Astrocyte (in vitro differentiated cells and primary cell): ENCODE measurements around the gene AP5Z1. TPM values are rescaled to one million over a fixed set of nuclear protein-coding genes. Genes with fewer than 3 reads are reported as not detected.

Experiments
- DNase-seq: peaks from one replicate; pipeline ENCODE4 v3.0.0-alpha.2; 2010; ENCODE audit warnings: low read depth
- FAIRE-seq: peaks from 2 replicates; lab custom pipeline; 2011; peaks lifted over from hg19 to GRCh38; lab: Jason Lieb, UNC
- H2AFZ ChIP-seq: 2 replicates; pipeline ENCODE4 v1.6.0; 2012; ENCODE audit warnings: low read depth, low read length, inconsistent platforms
- H3K27ac ChIP-seq: 2 replicates; pipeline ENCODE4 v1.5.1; 2011; ENCODE audit warnings: low read depth, low read length, inconsistent platforms
- H3K27me3 ChIP-seq: 2 replicates; pipeline ENCODE4 v1.6.0; 2011; ENCODE audit warnings: low read length, inconsistent platforms; ENCODE audit not compliant: insufficient read depth
- H3K36me3 ChIP-seq: 2 replicates; pipeline ENCODE4 v1.5.1; 2011; ENCODE audit warnings: low read length, inconsistent platforms; ENCODE audit not compliant: insufficient read depth
- H3K4me1 ChIP-seq: 2 replicates; pipeline ENCODE4 v1.5.1; 2011; ENCODE audit warnings: low read length, inconsistent platforms; ENCODE audit not compliant: insufficient read depth
- H3K4me2 ChIP-seq: 2 replicates; pipeline ENCODE4 v1.6.0; 2012; ENCODE audit warnings: low read length, inconsistent platforms
- H3K4me3 ChIP-seq: 2 replicates; pipeline ENCODE4 v1.5.1; 2011; ENCODE audit warnings: low read depth, mild to moderate bottlenecking, low read length, inconsistent platforms; ENCODE audit not compliant: insufficient read depth
- H3K79me2 ChIP-seq: 2 replicates; pipeline ENCODE4 v1.6.0; 2012; ENCODE audit warnings: mild to moderate bottlenecking, low read length, inconsistent platforms; ENCODE audit not compliant: insufficient read depth
- H3K9ac ChIP-seq: 2 replicates; pipeline ENCODE4 v1.6.0; 2012; ENCODE audit warnings: mild to moderate bottlenecking, low read length, inconsistent platforms
- H3K9me3 ChIP-seq: 2 replicates; pipeline ENCODE4 v1.5.1; 2012; ENCODE audit warnings: low read depth, mild to moderate bottlenecking, low read length, inconsistent platforms; ENCODE audit not compliant: insufficient read depth
- H4K20me1 ChIP-seq: 2 replicates; pipeline ENCODE4 v1.6.0; 2012; ENCODE audit warnings: low read length, inconsistent platforms; ENCODE audit not compliant: insufficient read depth
- H3K27ac Mint-ChIP-seq: one replicate; pipeline ENCODE4 v1.8.0; 2021; ENCODE audit warnings: mild to moderate bottlenecking, mixed read lengths; ENCODE audit not compliant: unreplicated experiment
- H3K27me3 Mint-ChIP-seq: one replicate; pipeline ENCODE4 v1.8.0; 2021; ENCODE audit warnings: low read depth, mixed read lengths; ENCODE audit not compliant: unreplicated experiment
- H3K36me3 Mint-ChIP-seq: one replicate; pipeline ENCODE4 v1.8.0; 2021; ENCODE audit warnings: low read depth, mixed read lengths; ENCODE audit not compliant: unreplicated experiment
- H3K4me1 Mint-ChIP-seq: one replicate; pipeline ENCODE4 v1.8.0; 2021; ENCODE audit warnings: low read depth, mixed read lengths; ENCODE audit not compliant: unreplicated experiment
- H3K4me3 Mint-ChIP-seq: one replicate; pipeline ENCODE4 v1.8.0; 2021; ENCODE audit warnings: mild to moderate bottlenecking, moderate library complexity, mixed read lengths; ENCODE audit not compliant: unreplicated experiment
- H3K9me3 Mint-ChIP-seq: one replicate; pipeline ENCODE4 v1.8.0; 2021; ENCODE audit warnings: mild to moderate bottlenecking, mixed read lengths; ENCODE audit not compliant: unreplicated experiment
- CTCF ChIP-seq: IDR thresholded peaks from 2 replicates; pipeline ENCODE4 v1.5.1; 2011; ENCODE audit warnings: low read depth, mild to moderate bottlenecking, inconsistent platforms, low read length, moderate library complexity; ENCODE audit not compliant: insufficient read depth
- EZH2 ChIP-seq: IDR thresholded peaks from 2 replicates; pipeline ENCODE4 v1.6.1; 2012; ENCODE audit warnings: mild to moderate bottlenecking, low read length, inconsistent platforms; ENCODE audit not compliant: insufficient read depth
- total RNA-seq: library from RNA; stranded (reverse); gene quantifications from 2 replicates; pipeline ENCODE4 v1.2.1, GENCODE V29; 2021

AP5Z1 gene
- total RNA-seq, 1 donor from 2014 or later, result 75.6 TPM

GRCh38 chr7:4797858-4798705 is 22.7 kb downstream of the AP5Z1 start:
- Histone ChIP-seq H3K79me2 (no peaks in the 10 kb centered on the region), H3K4me1 (peaks cover 14% of the 10 kb centered on the region), H2AFZ (no peak overlapping the region), H3K27me3 (no peaks in the 10 kb centered on the region), H3K27ac (no peak overlapping the region), H3K9me3 (no peaks in the 10 kb centered on the region), H3K4me2 (no peak overlapping the region), H4K20me1 (no peaks in the 10 kb centered on the region), H3K4me3 (no peak overlapping the region), H3K36me3 (no peaks in the 10 kb centered on the region), H3K9ac (no peak overlapping the region)
- H3K9me3 Mint-ChIP-seq, result peaks cover 4% of the 10 kb centered on the region
- peaks cover 13% of the 10 kb centered on the region for H3K36me3 Mint-ChIP-seq
- DNase-seq, result no peak
- peaks cover 7% of the 10 kb centered on the region for H3K27me3 Mint-ChIP-seq
- no peak overlapping the region for H3K27ac Mint-ChIP-seq
- no peak for FAIRE-seq
- no peak overlapping the region for H3K4me3 Mint-ChIP-seq
- TF ChIP-seq EZH2 (no peak), CTCF (peak; percentile 43)
- peaks cover 12% of the 10 kb centered on the region for H3K4me1 Mint-ChIP-seq

- Histone ChIP-seq H3K9ac (no peak overlapping the region), H3K27me3 (no peaks in the 10 kb centered on the region), H3K9me3 (no peaks in the 10 kb centered on the region), H3K79me2 (no peaks in the 10 kb centered on the region), H3K4me2 (no peak overlapping the region), H3K36me3 (no peaks in the 10 kb centered on the region), H3K4me3 (no peak overlapping the region), H3K4me1 (peaks cover 11% of the 10 kb centered on the region), H4K20me1 (no peaks in the 10 kb centered on the region), H2AFZ (no peak overlapping the region), H3K27ac (no peak overlapping the region)
- DNase-seq (no peak), FAIRE-seq (no peak)
- Mint-ChIP-seq H3K9me3 (peaks cover 4% of the 10 kb centered on the region), H3K36me3 (peaks cover 13% of the 10 kb centered on the region), H3K27me3 (peaks cover 7% of the 10 kb centered on the region), H3K4me1 (peaks cover 11% of the 10 kb centered on the region), H3K27ac (no peak overlapping the region), H3K4me3 (no peak overlapping the region)
- no peak for TF ChIP-seq EZH2
- TF ChIP-seq CTCF, result no peak
Measured at GRCh38 chr7:4798706-4799235, 23.3 kb downstream of the AP5Z1 start.
